GM18508 (cell line): ENCODE measurements around the gene DLGAP4.

ENCODE experiments used
- ATAC-seq: cut with Tn5 transposase; IDR thresholded peaks from one replicate; pipeline ENCODE4 v1.9.1; 2021; ENCODE audit warnings: moderate number of reproducible peaks; ENCODE audit not compliant: insufficient read depth, unreplicated experiment

Gene DLGAP4

DNA sequence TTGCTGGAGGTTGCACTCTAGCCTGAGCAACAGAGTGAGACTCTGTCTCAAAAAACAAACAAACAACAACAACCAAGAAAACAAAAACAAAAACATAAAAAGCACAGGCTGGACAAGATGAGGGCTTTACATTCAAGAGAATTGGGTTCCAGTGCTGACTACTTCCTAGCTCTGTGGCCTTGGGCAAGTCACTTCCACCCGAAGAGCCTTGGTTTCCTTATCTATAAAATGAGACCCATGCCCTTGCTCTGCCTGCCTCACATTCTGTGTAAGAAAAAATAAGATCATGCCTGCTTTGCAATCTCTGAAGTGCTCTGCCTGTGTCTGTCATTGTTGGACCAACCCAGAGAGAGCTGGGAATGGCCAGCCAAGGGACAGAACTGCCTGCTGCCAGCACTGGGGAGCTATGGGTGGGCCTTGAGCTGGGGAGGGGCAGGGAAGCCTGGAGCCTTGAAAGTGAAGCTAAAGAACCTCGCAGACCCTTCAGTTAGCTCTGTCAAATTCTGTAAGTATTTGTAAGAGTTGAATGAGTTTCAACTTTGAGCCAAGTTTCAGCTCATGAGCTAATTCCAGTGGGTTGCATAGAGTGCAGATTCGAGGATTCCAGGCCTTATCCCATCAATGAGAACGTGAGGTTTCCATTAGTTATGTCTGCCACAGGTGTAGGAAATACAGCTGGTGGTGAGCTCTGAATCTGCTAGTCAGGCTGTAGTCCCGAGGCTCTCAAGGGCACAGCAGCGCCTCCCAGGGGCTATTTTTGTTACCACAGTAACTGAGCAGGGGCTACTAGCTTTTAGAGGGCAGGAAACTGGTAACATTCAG lies 93.2 kb downstream of the DLGAP4 start:
- ATAC-seq = no peak

DNA sequence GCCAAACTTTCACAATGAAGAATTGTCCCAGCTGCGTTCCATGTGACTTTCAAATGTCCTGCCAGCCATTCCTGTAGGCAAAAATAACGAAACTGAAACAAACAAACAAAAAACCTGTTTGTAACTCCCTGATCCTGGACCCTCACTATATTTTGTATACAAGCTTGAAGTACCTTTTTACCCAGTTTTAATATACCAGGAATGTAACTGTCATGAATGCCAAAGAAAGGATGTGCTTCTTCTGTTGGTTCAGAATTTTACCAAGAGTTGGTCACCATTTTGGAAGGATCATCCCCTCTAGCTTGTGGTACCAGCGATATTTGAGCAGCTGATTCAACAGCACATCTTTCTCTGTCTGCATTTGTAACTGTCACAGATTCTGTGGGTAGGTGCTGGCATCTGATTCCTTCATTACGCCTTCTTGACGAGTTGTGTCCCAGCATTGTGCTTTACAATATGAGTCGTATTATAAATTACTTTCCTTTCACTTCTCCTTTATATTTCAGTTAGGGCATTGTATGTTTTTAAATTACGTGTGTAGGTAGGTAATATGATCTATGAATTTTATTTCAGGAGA lies 93.9 kb downstream of the DLGAP4 start:
- no peak for ATAC-seq

DNA sequence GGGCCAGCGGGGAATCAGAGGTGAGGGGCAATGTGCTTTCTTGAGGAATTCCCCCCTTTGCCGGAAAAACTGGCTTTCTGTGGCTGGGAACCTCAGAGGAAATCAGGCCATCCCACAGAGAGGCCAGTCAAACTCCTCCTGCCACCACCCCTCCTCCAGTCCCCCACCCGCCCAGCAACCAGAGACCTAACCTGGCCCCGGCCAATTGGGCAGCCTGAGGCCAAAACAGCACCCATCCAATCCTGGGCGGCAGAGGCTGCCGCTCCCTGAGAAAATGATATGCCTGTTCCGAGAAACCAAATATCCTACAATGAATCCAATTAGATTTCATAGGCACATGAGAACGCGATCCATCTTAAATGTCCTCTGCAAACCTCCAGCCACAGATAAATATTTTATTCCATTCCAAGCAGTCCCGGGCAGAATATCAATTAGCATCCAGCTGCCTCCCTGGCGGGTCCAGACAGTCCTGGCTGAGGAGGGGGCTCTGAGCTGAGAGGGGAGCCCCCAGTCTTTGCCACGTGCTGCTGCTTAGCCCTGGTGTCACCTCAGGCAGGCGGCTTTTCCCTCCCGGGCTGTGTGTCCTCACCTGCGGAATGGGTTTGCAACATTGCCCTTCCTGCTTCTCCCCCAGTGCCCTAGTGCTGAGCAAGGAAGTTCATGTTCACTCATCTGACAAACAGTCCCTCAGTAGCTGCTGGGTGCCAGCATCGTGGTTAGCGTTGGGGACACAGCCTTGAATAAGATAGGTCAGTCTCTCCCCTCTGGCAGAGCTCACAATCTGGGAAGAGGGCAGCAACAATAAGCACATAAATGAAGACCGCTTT lies 95.0 kb downstream of the DLGAP4 start:
- no peak for ATAC-seq

DNA sequence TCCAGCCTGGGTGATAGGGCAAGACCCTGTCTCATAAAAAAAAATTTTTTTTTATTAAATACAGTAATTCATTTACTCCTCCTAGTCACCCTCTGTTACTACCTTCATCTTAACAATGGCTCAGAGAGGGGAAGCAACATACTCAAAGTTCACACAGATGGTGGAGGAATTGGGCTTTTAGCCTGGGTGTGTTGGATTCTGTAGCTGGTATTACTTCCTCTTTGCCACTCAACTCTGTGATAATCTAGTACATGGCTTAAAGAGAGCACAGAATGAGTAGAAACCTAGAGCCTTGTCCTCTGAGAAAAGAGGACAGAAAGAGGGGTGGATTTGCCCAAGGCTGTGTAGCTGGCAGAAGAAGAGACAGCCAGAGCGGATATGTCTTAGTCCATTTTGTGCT lies 96.6 kb downstream of the DLGAP4 start:
- ATAC-seq = no peak

DNA sequence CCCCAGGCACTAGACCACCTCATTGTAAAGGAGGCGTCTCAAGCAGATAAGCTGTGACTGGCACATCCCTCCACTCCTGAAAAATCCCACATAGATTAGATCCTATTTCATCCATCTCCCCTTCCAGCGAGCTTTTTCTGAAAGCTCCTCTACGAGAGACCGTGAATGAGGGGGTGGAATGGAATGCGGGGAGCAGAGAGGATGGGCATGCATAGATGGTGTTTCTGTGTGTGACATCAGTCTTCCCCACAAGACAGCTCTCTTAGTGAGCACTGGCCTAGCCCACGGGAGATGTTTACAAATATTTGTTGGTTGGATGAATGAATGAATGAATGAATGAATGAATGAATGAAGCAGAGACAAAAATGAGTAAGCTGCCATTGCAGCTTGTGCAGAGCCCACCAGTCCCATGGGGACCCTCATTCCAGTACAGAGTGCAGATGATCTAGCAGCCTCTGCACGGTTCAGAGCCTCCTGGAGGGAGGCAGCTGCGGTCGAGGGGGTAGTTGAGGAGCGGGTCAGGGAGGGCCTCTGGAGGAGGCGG lies 98.4 kb downstream of the DLGAP4 start:
- ATAC-seq = no peak

DNA sequence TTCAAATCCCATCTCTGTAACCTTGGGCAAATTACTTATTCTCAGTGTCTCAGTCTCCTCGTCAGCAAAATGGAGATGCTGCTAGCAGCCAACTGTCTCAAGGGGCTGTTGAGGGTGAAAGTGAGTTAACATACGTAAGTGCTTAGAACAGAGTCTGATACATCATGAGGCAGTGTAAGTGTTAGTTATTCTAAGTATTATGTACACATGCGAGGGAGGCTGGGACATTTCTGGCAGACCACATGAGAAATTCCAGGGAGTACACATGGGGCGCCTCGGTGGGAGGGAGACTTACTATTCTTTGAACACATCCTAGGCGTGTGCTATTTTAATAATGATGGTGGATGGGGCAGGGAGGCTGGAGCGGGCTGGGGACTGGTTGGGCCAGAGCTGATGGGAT lies 99.1 kb downstream of the DLGAP4 start:
- ATAC-seq = no peak

DNA sequence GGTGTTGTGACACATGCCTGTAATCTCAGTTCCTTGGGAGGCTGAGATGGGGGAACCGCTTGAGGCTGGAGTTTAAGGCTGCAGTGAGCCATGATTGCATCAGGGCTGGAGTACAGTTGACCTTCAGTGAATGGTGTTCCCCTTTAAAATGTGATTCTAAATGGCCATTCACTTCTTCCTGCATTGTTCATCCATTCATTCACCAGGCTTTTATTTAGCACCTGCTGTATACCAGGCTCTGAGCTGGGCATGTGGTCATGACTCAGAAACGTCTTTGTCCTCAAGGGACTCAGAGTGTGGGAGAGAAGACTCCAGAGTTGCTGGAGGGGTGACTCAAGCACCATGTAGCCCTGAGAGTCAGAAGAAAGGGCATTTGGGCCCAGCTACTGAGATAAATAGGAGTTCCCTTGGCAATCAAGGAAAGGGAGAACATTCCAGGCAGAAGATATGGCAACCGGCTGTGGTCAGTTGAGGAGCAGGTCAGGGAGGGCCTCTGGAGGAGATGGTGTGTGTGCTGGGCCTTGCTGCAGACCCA lies 101.1 kb downstream of the DLGAP4 start:
- no peak for ATAC-seq

DNA sequence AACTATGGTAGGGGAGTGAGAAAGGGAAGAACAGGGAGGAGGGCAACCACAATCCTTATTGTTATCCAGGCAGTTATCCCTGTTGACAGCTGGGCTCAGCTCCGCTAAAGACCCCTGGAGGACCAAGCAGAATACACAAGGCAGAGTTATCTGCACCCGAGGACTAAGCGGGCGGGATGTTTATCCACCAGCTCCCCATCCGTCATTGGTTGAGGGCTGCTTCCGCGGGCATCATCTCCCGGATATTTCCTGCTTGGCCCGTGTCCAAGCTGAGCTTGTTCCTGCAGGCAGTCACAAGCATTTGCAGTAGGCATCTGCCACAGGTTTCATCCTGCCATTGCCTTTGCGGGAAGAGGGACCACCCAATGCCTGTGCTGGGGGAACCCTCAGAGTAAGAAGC lies 102.1 kb downstream of the DLGAP4 start:
- ATAC-seq = no peak

DNA sequence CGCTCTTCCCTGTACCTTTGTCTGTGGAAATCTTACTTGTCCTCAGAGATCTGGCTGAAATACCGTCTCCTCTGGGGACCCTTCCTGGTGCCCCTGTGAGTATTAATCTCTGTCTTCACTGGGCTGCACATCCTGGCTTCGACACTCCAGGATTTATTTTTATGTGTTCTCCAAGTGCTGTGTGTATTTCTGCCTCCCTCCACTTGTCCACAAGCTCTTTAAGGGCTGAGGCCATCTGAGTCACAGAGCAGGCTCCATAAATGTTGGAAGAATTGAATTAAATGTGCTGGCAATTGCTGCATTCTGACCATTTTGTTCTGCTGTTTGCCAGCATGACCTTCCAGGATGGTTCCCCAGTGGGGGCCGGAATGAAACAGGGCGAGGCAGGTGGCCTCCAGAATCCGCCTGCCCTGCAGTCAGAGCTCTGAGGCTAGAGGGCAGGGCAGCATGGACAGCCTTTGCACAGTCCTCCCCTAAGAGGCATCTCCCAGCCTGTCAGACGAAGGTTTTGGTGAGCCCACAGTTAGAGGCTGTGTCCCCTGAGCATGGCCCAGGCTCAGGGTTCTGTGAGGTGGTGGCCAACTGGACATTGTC lies 105.8 kb downstream of the DLGAP4 start:
- ATAC-seq = no peak

DNA sequence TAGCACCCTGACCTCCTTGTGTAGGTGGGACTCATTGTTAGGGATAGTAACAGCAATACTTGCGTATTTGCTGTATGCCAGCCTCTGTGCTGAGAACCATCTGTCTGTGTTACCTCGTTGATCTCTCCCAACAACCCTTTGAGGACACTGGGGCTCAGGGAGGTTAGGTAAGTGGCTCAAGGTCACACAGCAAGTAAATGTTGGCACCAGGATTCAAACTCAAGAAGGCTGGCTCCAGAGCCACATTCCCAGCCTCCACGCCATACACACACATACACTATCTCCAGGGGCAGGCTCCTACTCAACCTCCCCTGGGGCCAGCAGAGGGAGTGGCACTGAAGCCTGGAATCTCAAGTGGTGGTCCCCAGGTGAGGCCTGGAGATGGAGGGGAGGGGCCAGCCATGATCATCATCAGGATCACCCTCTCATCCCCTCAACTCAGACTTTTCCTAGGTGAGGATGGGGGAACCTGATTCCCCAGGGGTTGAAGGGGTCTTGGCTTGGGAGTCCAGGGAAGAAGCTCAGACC lies 109.4 kb downstream of the DLGAP4 start:
- ATAC-seq = no peak

DNA sequence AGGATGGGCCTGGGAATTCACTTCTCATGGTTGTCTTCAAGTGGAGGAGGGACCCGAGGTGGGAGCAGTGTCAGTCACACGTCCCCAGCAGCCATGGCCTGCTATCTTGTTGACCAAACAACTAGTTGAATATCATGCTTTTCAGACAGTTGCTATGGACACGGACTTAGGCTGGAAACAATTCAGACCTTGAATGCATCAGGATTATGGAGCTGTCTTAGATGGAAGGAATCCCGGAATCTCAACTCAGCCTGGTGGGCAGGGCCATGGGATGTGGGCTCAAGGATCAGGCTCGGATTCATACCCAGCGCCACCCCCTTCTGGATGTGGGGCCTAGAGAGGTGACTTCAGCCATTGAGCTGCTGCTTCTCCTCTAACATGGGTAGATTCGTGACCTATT lies 112.6 kb downstream of the DLGAP4 start:
- no peak for ATAC-seq

DNA sequence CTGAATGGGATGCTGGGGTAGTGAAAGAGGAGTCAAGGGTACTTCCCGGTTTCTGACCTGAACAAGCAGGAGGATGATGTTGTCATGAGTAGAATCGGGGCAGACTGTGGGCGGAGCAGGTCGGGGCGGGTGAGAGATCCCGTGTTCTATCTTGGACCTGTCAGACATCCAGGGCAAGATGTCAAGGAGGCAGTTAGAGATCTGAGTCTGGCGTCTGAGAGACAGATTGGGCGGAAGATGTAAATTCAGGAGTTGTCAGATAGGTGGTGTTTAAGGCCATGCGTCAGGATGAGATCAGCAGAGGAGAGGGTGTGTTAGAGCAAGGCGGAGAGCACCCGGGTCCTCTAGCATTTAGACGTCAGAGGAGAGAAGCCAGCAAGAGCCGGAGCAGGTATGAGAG lies 115.5 kb downstream of the DLGAP4 start:
- no peak for ATAC-seq

DNA sequence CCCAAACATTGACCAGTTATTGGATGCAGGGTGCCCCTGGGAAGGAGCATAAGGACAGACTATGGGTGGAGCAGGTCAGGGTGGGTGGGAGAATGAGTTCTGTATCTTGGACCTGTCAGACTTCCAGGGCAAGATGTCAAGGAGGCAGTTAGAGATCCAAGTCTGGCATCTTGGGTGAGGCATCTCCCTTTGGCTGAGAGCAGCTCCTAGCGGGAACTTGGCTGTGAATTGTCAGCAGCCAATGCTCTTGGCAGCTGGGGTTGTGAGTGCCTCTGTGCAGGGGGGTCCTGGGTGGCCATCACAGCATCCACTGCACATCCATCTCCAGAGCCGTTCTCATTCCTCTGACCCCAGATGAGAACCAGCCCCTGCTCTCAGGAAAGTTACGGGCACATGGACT lies 118.2 kb downstream of the DLGAP4 start:
- ATAC-seq = no peak

DNA sequence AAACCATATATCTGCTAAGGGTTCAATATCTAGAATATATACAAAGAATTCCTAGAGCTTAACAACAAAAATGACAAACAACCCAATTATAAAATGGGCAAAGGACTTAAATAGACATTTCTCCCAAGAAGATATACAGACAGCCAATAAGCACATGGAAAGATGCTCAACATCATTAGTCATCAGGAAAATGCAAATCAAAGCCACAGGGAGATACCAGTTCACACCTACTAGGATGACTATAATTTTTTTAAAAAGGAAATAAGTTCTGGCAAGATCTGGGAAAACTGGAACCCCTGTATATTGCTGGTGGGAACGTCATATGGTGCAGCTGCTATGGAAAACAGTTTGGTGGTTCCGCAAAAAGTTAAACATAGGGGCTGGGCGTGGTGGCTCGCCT lies 119.0 kb downstream of the DLGAP4 start:
- ATAC-seq = no peak

DNA sequence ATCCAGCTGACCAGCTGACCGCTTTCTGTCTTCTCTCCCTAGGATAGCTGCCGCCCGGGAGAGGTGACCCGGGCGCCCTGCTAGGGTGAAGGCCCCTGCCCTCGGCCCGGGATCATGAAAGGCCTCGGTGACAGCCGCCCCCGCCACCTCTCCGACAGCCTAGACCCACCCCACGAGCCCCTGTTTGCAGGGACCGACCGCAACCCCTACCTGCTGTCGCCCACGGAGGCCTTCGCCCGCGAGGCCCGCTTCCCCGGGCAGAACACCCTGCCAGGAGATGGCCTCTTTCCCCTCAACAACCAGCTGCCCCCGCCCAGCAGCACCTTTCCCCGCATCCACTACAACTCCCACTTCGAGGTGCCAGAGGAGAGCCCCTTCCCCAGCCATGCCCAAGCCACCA lies 125.5 kb downstream of the DLGAP4 start:
- ATAC-seq = no peak

DNA sequence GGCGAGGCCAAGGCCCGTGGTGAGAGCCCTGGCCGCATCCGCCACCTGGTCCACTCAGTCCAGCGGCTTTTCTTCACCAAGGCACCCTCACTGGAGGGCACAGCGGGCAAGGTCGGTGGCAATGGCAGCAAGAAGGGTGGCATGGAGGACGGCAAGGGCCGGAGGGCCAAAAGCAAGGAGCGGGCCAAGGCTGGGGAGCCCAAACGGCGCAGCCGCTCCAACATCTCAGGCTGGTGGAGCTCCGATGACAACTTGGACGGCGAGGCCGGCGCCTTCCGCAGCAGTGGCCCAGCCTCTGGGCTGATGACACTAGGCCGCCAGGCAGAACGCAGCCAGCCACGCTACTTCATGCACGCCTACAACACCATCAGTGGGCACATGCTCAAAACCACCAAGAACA lies 126.0 kb downstream of the DLGAP4 start:
- ATAC-seq = no peak

DNA sequence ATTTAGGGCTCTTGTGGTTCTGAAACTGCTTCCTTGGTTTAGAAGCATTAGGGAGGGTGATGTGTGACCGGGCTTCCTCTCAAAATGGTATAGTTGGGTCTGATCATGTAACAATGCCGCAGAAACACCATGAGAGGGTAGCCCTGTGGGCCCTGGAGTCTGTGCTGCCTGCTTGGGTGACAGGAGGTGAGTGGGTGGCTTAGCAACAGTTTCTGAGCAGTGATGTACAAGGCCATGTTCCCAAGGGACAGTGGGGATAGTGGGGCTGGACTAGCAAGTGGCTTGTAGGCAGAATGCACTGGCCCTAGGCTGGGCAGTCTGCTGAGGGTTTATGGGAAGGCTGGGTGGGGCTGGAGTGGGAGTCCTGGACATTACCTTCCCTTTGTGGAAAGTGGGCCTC lies 128.2 kb downstream of the DLGAP4 start:
- ATAC-seq = no peak

DNA sequence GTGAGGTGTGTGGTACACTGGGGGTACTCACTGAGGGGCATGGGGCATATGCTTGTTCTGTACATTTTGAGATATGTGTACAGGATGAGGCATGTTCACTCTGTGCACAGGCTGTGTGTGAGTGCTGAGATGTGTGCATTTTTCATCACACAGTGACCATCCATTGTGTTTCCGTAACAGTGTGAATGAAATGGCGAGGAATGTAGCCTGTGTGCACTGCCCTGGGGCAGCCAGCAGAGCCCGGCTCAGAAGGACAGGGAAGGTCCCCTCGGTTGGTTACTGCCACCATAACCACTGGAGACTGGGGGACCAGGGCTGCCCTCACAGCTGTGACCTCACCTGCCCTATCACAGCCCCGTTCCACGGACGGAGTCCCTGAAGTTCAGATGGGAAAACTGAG lies 129.0 kb downstream of the DLGAP4 start:
- ATAC-seq = no peak

DNA sequence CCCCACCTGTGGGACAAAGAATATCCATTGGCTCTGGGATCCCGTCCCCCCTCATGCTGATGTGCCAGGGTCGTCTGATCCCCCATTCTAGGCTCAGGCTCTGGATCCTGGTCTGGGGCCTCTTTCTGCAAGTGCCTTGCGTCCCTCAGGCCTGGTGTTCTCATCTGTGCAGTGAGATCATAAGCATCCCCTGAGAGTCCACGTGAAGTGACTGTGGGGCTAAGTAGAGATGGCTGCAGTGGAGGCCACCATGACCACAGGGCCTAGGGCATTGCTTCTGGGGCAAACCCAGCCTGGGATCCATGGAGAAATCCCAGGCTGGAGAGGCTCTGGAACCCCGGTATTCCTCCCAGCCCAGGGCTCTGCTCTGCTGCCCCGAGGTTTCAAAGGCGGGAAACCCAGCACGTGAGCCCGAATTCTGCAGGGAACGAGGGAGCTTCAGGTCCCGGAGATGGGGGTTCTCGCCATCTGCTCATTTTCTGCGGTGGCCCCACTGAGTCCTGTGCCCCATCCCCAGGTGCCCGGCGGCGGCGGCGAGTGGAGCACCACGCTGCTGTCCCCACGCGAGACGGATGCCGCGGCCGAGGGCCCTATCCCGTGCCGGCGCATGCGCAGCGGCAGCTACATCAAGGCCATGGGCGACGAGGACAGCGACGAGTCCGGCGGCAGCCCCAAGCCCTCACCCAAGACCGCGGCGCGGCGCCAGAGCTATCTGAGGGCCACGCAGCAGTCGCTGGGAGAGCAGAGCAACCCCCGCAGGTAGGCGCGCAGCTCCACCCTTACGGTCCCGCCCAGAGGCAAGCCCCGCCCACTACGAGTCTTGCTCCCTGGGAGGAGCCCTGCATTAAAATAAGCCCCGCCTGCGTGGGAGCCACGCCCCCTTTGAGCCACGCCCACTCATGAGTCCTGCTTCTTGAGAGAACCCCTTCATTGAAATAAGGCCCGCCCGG lies 129.7 kb downstream of the DLGAP4 start:
- no peak for ATAC-seq
